Measurements from ENCODE around the gene FAF1. TPM values are rescaled to one million over a fixed set of nuclear protein-coding genes. Genes with fewer than 3 reads are reported as not detected.
A peak's percentile ranks its signal among the peaks of the same experiment; 100 is the strongest.

FAF1 gene
- total and polyA plus RNA-seq, 2 of the 8 experiments (the other 6 are each of a cell fraction or from before 2014, with no cell fraction given) = 10.8 to 65.9 TPM

DNA sequence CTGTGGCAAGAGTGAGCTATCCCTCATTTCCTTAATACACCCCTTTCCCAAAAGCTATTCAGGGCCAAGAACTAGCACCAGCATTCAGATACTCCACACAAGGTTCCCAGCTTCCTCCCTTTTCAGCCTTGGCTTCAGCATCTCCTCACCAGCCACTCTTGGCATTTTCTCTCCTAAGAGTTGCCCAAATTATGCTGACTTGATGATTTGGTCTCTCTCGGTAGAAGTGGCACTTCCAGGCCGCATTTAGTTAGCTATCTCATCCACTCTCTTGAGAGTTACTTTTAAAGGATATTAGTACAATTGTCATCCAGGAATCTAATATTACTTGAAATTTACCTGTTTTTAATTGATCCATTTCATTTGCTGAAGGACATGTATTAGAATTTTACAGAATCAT is 337.8 kb downstream of the FAF1 start:
- Histone ChIP-seq H4K8ac (ENCODE audit: extremely low read depth, insufficient read depth, low read length) (no peak overlapping the region), H2BK12ac (ENCODE audit: low read depth, low read length) (no peak overlapping the region), H2BK15ac (ENCODE audit: low read length) (0 out of 2 replicates have a peak overlapping the region, but pooled peaks have one; percentile 50), H3K27me3 (replicated peaks in 1 of 4; ENCODE audit: control insufficient read depth in 3 of 4, extremely low read depth in 1 of 4, insufficient read depth in 3 of 4, low read length in 3 of 4) (no peaks in the 10 kb centered on the region), H3K9me3 (ENCODE audit: insufficient read depth in 2 of 2, low read depth in 1 of 2, low read length in 1 of 2) (no peaks in the 10 kb centered on the region), H3K36me3 (ENCODE audit: control insufficient read depth in 2 of 4, insufficient read depth in 4 of 4, low read length in 3 of 4) (no peaks in the 10 kb centered on the region), H3K4me3 (ENCODE audit: extremely low read depth in 1 of 4, insufficient read depth in 2 of 4, low read depth in 3 of 4, low read length in 4 of 4) (no peak overlapping the region), H4K91ac (replicated peaks; ENCODE audit: insufficient read length, low read length) (no peak overlapping the region), H2BK20ac (ENCODE audit: low read length) (no peak overlapping the region), H2AK5ac (ENCODE audit: low read depth, low read length) (no peak overlapping the region; the same call in 1 of the 2 replicates), H3K27ac (ENCODE audit: low read depth, low read length) (no peak overlapping the region), H3K14ac (ENCODE audit: insufficient read length) (no peak overlapping the region), H2BK5ac (ENCODE audit: low read depth, low read length) (no peak overlapping the region), H3K18ac (ENCODE audit: extremely low read depth, low read length) (no peak overlapping the region), H3K79me1 (ENCODE audit: low read depth, low read length) (no peaks in the 10 kb centered on the region), H4K20me1 (replicated peaks in 1 of 2; ENCODE audit: control insufficient read depth in 1 of 2, insufficient read depth in 2 of 2, low read length in 2 of 2) (no peaks in the 10 kb centered on the region), H2BK120ac (replicated peaks; ENCODE audit: low read depth, low read length) (no peak overlapping the region), H2AFZ (ENCODE audit: low read length) (no peak overlapping the region), H3K4ac (replicated peaks; ENCODE audit: insufficient read length, low read depth, low read length) (no peak overlapping the region), H3K4me1 (replicated peaks in 1 of 4; ENCODE audit: control insufficient read depth in 3 of 4, insufficient read depth in 4 of 4, low read length in 3 of 4) (peaks cover 0 to 6% (median 0%) of the 10 kb centered on the region in 4 experiments; a peak in 4 of 7 replicates), H3K23ac (ENCODE audit: insufficient read length) (no peak overlapping the region), H3K56ac (replicated peaks; ENCODE audit: insufficient read length, low read depth, low read length) (no peak overlapping the region), H3K9ac (replicated peaks in 1 of 4; ENCODE audit: extremely low read depth in 1 of 4, low read depth in 3 of 4, low read length in 3 of 4) (no peak overlapping the region), H3K4me2 (ENCODE audit: insufficient read depth in 1 of 2, low read depth in 2 of 2, low read length in 2 of 2) (no peak overlapping the region), H3K79me2 (ENCODE audit: control insufficient read depth in 1 of 2, insufficient read depth in 2 of 2, low read length in 2 of 2) (no peaks in the 10 kb centered on the region), H4K5ac (ENCODE audit: insufficient read length, low read depth, low read length) (no peak overlapping the region), H3K23me2 (ENCODE audit: low read depth, low read length) (no peaks in the 10 kb centered on the region; the same call in 1 of the 2 replicates)
- TF ChIP-seq POU5F1 (IDR thresholded peaks at IDR 0.05; ENCODE audit: low read depth, low read length) (no peak), CBX5 (IDR thresholded peaks at IDR 0.05; ENCODE audit: low read depth, low read length) (no peak), POLR2A (IDR thresholded peaks at IDR 0.05; ENCODE audit: control extremely low read depth in 1 of 2, low read depth in 2 of 2, low read length in 2 of 2) (no peak), FOSL1 (IDR thresholded peaks at IDR 0.05; ENCODE audit: insufficient read depth, low read depth, low read length) (no peak), RFX5 (IDR thresholded peaks at IDR 0.05; ENCODE audit: borderline replicate concordance, low read depth, low read length) (no peak), SP1 (IDR thresholded peaks at IDR 0.05; ENCODE audit: low read depth, low read length) (no peak), EZH2 (IDR thresholded peaks at IDR 0.05; ENCODE audit: low read depth, low read length, severe bottlenecking) (no peak), NRF1 (IDR thresholded peaks at IDR 0.05; ENCODE audit: low read depth, low read length) (no peak), ASH2L (IDR thresholded peaks at IDR 0.05; ENCODE audit: low read length) (no peak), CREB1 (IDR thresholded peaks at IDR 0.05) (no peak), NANOG (IDR thresholded peaks at IDR 0.05; ENCODE audit: insufficient read depth, low read depth, low read length, poor library complexity, severe bottlenecking) (no peak), CBX8 (IDR thresholded peaks at IDR 0.05; ENCODE audit: borderline replicate concordance, low read depth, low read length) (no peak), BRCA1 (IDR thresholded peaks at IDR 0.05; ENCODE audit: low read depth, low read length) (no peak), MAFK (IDR thresholded peaks at IDR 0.05; ENCODE audit: low read depth, low read length) (no peak)
- ChIA-PET CTCF (ENCODE audit: partially characterized antibody) (interaction anchor here (0.6 to 6.0 kb wide), 9 partner anchors 9 to 178 kb away, joined by 3 to 87 read pairs (median 17); no protein-coding TSS in a partner anchor), POLR2A (ENCODE audit: partially characterized antibody) (interaction anchor here (0.6 to 1.4 kb wide), 2 partner anchors 74 to 83 kb away, joined by 3 to 4 read pairs; no protein-coding TSS in a partner anchor)
- FAIRE-seq (no peak), DNase-seq (ENCODE audit: low read depth in 1 of 2, low spot score in 2 of 2) (no peak)
- whole genome bisulfite sequencing, 2 experiments (ENCODE audit: extremely low coverage in 1 of 2, insufficient coverage in 1 of 2, insufficient read length in 1 of 2, insufficient replicate concordance in 2 of 2, low coverage in 1 of 2, low lambda C conversion rate in 2 of 2, missing lambda C conversion rate in 1 of 2) = 100% methylated on average over 2 of the region's 2 CpGs; no CpG with 5 or more reads in 1 of the 2 experiments

Measured in H1 (cell line).